NCI-H345 treated with DMSO at 0.1 percent for 48 hours (cell line): ENCODE measurements around the gene ZFX.

ENCODE experiments used
- DNase-seq: peaks from one replicate; lab custom pipeline; 2025; ENCODE audit not compliant: unreplicated experiment; lab: John Stamatoyannopoulos, UW

ZFX gene

DNA sequence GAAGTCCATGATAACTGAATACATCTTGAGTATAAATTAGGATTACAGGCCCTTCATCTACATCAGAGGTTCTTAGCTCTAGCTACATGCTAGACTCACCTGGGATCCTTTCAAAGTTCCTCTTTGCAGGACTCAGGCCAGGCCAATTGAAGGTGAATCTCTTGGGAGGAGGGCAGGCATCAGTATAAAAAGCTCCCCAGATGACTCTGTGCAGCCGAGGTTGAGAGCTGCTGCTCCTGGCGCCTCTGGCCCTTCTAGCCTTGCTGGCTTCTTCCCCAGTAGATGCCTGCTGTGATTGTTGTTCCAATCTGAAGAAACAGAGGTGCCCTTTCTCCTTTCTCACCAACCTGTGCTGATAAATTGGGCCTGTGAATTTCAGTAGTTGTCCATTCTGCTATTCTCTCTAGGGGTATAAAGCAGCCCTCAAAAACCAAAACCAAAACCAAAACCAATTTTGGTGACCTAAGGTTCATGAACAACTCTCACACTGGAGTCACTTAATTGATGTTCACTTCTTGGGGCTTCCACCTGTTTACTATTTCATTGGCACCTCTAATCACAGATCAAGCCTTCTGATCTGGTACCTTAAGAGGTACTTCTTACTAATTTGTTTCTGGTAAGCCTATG is 85.7 kb downstream of the ZFX start:
- no peak for DNase-seq

DNA sequence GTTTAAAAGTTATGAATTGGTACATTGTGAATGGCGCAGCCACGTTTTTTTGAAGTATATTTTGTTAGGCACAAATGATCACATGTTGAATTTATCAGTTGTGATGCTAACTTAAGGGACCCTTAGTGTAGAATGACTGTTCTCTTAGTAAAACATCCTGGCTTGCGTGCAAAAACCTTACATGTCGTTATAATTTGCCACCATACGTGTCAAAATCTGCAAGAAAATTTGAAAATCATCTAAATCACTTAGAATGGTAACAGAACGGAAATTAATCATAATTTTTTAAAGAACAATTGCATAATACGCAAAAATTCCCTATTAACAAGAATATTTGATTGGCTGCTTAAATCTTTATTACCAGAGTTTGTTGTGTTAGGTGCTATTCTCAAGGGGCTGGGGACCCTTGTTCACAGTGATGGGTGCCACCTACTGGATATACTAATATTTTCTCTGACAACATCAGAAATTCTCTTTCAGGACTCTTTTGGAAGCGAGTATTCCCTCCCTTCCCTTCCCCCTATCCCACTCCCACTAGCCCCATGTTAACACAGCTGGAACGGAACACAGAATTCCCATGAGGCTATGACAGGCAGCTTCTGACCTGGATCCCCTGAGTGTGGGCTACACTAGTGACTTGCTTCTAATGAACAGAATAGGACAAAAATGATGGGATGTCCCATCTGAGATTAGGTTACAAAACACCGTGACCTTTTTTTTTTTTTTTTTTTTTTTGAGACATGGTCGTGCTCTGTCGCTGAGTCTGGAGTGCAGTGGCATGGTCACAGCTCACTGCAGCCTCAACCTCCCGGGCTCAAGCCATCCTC is 92.5 kb downstream of the ZFX start:
- peak; percentile 10 for DNase-seq

DNA sequence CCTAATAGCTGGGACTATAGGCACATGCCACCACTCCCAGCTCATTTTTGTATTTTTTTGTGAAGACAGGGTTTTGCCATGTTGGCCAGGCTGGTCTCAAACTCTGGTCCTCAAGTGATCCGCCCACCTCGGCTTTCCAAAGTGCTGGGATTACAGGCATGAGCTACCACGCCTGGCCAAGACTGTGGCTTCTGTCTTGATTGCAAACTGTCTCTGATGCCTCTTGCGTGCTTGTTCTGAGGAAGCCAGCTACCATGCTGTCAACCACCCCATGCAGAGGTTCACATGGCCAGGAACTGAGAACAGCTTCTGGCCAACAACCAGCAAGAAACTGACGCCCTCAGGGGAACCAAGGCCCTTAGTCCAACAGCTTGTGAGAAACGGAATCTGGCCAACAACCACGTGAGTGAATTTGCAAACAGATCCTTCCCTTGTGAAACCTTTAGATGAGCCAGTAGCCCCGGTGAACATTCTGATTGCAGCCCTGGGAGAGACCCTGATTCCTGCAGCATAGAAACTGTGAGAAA is 93.2 kb downstream of the ZFX start:
- DNase-seq = no peak

DNA sequence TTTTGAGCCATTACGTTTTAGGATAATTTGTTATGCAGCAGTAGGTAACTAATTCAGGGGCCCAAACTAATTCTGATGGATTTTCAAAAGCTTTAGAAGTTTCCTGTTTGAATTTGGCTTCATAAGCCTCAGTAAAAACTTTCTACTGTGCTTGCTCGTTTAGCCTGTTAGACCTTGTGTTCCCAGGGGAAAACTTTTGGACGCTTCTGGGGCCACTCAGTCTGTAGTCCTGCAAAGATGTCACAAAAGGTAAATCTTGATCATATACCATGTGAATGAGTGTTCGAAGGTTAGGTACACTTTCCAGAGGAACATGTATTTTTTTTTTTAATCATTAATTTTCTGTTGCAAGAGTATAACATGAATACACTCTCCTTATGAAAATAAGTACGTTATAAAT is 93.7 kb downstream of the ZFX start:
- no peak for DNase-seq

DNA sequence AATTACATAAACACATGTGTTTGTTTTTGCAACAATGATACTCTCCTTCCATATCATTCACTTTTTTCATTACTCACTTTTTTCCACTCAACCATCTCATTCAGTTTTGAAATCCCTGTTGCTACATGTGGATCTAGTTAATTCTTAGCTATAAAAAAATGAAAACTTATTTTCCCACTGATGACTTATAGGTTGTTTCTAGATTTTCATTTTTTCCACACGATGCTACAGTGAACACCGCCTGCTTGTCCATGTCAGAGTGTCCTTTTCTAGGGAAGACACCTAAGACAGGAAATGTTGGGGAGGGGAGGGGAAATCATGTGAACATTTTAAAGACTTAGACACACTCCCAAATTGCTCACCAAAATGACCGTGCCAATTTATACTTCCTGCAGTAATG is 94.2 kb downstream of the ZFX start:
- DNase-seq = no peak

DNA sequence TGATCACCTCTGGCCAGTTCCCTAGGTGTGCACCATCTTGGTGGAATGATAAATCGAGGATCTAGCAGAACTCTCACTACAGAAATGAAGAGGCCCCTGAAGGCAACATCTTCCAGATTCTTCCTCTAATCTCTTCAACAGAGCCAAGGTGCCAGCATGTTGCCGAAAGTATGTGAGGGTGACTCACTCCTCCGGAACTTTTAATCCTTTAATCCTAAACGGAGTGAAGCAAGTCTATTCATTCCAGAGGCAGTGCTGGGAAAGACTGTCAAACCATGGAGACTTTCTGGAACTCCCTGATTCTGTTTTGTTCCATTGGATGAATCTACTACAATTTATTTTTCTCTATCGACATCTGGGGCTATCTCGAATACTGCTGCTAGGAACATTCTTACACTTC is 95.7 kb downstream of the ZFX start:
- no peak for DNase-seq

DNA sequence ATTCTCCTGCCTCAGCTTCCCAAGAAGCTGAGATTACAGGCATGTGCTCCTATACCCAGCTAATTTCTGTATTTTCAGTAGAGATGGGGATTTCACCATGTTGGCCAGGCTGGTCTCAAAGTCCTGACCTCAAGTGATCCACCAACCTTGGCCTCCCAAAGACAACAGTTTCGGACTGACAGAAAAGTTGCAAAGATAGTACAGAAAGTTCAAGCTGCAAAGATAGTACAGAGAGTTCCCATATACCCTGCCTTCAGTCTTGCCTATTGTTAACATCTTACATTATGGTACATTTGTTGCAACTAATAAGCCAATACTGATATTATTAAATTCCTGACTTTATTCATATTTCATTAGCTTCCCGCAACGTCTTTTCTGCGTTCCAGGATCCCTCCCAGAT is 98.5 kb downstream of the ZFX start:
- no peak for DNase-seq

DNA sequence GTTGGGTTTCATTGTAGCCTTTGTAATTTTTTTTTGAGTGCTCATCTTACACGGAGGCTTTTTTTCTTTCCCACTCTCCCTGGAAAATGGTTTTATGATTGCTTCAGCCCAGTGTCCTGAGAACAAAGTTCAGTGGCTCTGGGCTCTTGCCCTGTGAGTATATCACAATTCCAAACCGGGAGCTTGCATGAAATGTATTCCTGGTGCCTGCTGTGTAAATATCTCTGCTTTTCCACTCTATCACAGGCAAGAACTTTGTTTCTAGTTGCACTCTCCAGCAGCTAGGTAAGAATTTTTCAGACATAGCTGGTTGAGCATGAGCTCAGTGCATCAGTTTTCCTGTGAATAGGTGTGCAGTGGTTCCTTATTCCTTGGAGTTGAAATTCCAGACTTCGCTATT is 103.5 kb downstream of the ZFX start:
- DNase-seq = no peak

DNA sequence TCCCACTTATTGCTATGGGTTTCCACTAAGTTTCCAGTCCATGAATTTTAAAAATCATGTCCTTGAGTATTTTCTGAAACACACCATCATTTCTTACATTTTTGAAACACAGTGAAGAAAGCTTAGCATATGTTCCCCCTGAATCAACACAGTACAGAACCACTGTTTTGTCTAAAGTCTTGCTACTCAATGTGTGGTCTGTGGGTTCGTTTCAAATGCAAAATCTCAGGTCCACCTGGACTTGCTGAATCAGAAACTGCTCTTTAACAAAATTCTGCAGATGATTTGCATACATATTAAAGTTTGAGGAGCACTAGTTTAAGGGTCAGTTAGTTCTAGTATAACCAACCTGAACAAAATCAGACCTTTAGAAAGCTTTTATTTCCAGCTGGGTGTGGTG is 103.9 kb downstream of the ZFX start:
- no peak for DNase-seq

DNA sequence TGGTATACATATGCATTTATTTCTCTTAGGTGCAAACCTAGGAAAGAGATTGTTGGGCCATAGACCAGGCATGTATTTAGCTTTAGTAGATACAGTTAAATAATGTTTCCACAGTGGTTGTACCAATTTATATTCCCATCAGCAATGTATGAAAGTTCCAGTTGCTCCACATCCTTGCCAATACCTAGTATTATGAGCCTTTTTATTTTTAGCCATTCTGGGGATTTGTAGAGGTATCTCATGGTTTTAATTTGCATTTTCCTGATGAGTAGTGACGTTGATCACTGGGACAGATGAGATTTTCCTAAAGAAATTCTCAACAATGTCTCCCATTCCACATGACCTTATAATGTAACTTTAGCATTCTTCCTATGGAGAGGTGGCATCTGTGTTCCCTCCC is 107.5 kb downstream of the ZFX start:
- DNase-seq = no peak

DNA sequence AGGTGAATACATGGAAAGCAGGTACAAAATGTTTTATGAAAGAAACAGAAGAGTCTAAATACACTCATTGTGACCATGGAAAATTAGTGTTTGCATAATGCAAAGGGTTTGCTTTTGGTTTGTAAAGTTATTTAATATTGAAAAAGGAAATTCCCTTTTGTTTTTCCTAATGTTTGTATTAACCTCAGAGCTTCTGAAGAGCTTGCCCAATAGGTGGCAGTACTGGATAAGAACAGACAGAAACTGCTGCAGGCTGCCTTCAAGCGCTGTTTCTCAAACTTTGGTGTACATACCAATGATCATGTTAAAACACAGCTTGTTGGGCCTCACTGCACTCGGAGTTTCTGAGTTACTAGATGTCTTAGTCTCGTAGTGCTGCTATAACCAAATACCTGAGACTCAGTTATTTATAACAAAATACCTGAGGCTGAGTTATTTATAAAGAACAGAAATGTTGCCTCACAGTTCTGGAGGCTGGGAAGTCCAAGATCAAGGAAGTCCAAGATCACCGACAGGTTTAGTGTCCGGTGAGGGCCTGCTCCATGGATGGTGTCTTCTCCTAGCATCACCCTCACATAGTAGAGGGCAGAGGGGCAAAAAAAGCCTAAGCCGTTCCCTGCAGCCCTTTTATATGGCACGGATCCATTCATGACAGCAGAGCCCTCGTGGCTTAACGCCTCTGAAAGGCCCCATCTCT is 110.2 kb downstream of the ZFX start:
- DNase-seq = peak; percentile 11

DNA sequence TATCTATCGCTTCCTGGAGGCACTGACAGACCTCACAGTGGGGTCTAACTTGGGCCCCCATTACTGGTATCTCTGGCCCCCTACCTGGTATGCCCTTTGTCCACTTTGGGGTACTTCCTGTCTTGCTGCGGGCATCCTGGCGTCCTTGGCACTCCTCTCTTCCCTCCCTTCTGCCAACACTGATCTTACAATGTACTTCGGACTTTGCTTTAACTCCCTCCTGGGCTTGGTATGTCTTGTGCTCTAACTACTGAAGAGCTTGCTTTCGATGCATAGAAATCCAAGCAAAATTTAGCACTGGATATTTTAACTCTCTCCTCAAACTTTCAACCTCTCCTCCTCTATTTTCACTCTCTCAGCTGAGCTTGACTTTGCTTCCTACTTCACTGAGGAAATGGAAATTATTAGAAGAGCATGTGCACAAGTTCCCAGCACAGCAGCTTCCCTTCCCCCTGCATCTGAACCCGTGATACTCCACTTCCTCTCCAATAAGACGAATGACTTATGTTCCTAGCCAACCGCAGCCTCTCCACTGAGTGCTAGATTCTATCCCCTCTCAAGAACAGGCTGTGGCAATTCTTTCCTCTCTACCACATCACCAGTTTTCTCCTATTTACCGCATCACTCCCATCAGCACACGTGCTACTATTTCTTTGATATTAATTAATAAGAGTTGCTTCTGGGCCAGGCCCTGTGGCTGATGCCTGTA is 111.5 kb downstream of the ZFX start:
- DNase-seq = no peak

DNA sequence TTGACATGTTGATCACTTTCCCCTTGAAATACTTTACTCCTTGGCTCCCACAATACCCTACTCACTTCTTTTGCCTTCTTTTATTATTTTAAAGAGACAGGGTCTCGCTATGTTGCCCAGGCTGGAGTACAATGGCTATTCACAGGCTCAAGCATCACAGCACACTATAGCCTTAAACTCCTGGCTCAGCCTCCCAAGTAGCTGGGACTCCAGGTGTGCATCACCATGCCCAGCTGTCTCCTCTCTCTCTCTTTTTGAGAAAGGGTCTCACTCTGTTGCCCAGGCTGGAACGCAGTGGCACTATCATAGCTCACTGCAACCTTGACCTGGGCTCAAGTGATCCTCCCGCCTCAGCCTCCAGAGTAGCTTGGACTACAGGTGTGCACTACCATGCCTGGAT is 112.8 kb downstream of the ZFX start:
- no peak for DNase-seq

DNA sequence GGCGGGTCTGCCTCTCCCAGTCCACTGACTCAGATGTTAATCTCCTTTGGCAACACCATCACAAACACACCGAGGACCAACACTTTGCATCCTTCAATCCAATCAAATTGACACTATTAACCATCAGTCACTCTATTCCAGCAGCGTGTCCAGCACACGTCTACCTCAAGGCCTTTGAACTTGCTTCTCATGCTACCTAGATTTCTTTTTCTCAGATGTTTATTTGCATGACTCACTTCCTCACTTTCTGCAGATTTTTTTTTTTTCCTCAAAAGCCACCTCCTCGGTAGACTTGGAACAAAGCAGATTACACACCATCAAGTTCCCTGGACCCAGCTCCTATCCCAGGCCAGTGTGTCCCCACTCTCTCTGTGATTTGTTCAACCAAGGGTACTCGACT is 114.9 kb downstream of the ZFX start:
- no peak for DNase-seq
